Loucy (cell line): Measurements from ENCODE around the gene MED4.
A peak's percentile ranks its signal among the peaks of the same experiment; 100 is the strongest.

Experiments used
- H2AFZ ChIP-seq: fragments of 200-600 bp; sonication (generic); 2 replicates; pipeline ENCODE4 v1.6.0; 2016; ENCODE audit warnings: antibody characterized with exemption, mild to moderate bottlenecking, low read length, moderate library complexity
- H3F3A ChIP-seq: fragments of 200-600 bp; 2 replicates; pipeline ENCODE4 v1.6.0; 2016; ENCODE audit warnings: antibody characterized with exemption, low read depth, mild to moderate bottlenecking
- H3K27me3 ChIP-seq: fragments of 200-600 bp; sonication (generic); 2 replicates; pipeline ENCODE4 v1.6.1; 2014; ENCODE audit warnings: low read length, mild to moderate bottlenecking; ENCODE audit not compliant: insufficient read depth, poor library complexity, severe bottlenecking
- H3K36me3 ChIP-seq: fragments of 200-600 bp; sonication (generic); 2 replicates; pipeline ENCODE4 v1.6.1; 2016; ENCODE audit warnings: low read length; ENCODE audit not compliant: insufficient read depth
- H3K4me1 ChIP-seq: fragments of 200-600 bp; sonication (generic); 2 replicates; pipeline ENCODE4 v1.5.1; 2014; ENCODE audit warnings: low read length, mild to moderate bottlenecking; ENCODE audit not compliant: insufficient read depth, poor library complexity, severe bottlenecking
- H3K4me2 ChIP-seq: fragments of 200-600 bp; sonication (generic); 2 replicates; pipeline ENCODE4 v1.6.0; 2014; ENCODE audit warnings: antibody characterized with exemption, low read length, low read depth, mild to moderate bottlenecking; ENCODE audit not compliant: poor library complexity, severe bottlenecking
- H3K4me3 ChIP-seq: fragments of 200-600 bp; sonication (generic); 2 replicates; pipeline ENCODE4 v1.5.1; 2014; ENCODE audit warnings: low read length, mild to moderate bottlenecking, mixed read lengths; ENCODE audit not compliant: poor library complexity, severe bottlenecking
- H3K79me2 ChIP-seq: fragments of 200-600 bp; sonication (generic); 2 replicates; pipeline ENCODE4 v1.6.1; 2014; ENCODE audit warnings: low read length; ENCODE audit not compliant: insufficient read depth
- H3K9ac ChIP-seq: fragments of 200-600 bp; sonication (generic); 2 replicates; pipeline ENCODE4 v1.6.0; 2014; ENCODE audit warnings: mild to moderate bottlenecking, low read depth, low read length, moderate library complexity; ENCODE audit not compliant: poor library complexity, severe bottlenecking
- H3K9me2 ChIP-seq: fragments of 200-600 bp; sonication (generic); replicated peaks from 2 replicates; pipeline ENCODE4 v1.6.1; 2016; ENCODE audit warnings: low read depth, low read length, mixed read lengths
- H3K9me3 ChIP-seq: fragments of 200-600 bp; sonication (generic); 2 replicates; pipeline ENCODE4 v1.6.1; 2014; ENCODE audit warnings: mild to moderate bottlenecking, antibody characterized with exemption, low read length, low read depth; ENCODE audit not compliant: insufficient read depth
- H4K20me1 ChIP-seq: fragments of 200-600 bp; sonication (generic); 2 replicates; pipeline ENCODE4 v1.6.0; 2014; ENCODE audit warnings: antibody characterized with exemption, low read length, mild to moderate bottlenecking; ENCODE audit not compliant: insufficient read depth, poor library complexity, severe bottlenecking
- CTCF ChIP-seq: fragments of 200-600 bp; sonication (generic); conservative IDR thresholded peaks from 2 replicates; pipeline ENCODE4 v1.5.1; 2014; ENCODE audit warnings: mild to moderate bottlenecking, antibody characterized with exemption, low read length
- EZH2phosphoT487 ChIP-seq: fragments of 200-600 bp; IDR thresholded peaks from 2 replicates; pipeline ENCODE4 v1.6.1; 2018; ENCODE audit warnings: antibody characterized with exemption, mild to moderate bottlenecking, moderate library complexity, borderline replicate concordance

Gene MED4

DNA sequence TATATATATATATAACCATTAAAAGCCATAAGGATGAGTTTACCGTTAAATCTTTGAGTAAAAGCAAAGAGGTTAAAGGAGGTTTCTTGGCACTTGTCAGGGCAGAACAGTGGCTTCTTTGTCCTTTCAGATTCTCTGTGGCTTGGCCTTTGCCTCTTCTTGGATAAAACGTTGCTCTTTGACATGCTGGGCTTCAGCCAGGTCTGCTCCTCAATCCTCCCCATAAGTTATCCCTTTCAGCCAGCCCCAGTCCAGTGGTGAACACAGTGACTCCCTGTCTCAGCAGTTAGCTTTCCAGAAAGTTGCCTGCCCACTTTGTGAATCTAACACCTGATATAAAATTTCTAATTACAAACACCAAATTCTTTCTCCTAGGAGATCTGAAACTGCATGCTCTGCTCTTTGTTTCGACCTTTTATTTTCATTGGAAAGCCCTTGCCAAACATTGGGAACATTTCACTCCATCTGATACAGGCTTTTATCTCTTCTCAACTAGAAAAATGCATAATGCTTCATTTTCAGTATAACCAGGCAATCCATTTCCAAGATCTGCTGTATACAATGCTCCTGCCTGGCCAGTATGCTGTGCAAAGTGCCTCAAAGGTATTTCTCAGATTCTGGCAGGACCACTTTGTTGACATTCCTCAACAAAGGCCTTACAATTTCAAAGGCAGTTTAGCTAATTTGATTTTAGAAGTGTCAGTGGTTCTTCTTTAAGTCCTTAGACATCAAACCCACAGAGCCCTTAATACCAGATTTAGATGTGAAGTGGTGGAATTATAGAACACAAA is 16.2 kb upstream of the MED4 start:
- Histone ChIP-seq H3K4me2 (no peak overlapping the region), H3K4me1 (peaks cover 5% of the 10 kb centered on the region), H3K27me3 (no peaks in the 10 kb centered on the region), H3K9me3 (no peaks in the 10 kb centered on the region), H2AFZ (no peak overlapping the region), H3F3A (no peaks in the 10 kb centered on the region), H3K9me2 (no peaks in the 10 kb centered on the region), H3K79me2 (no peaks in the 10 kb centered on the region), H3K36me3 (no peaks in the 10 kb centered on the region), H3K4me3 (no peak overlapping the region), H3K9ac (no peak overlapping the region), H4K20me1 (no peaks in the 10 kb centered on the region)
- TF ChIP-seq EZH2phosphoT487 (no peak), CTCF (no peak)

- no peak overlapping the region for H3K4me2 ChIP-seq
- H3K4me3 ChIP-seq: no peak overlapping the region
- no peaks in the 10 kb centered on the region for H3K9me3 ChIP-seq
- no peak for TF ChIP-seq EZH2phosphoT487
- TF ChIP-seq CTCF: no peak
- peaks cover 5% of the 10 kb centered on the region for H3K4me1 ChIP-seq
- H3K27me3 ChIP-seq: no peaks in the 10 kb centered on the region
- H3K36me3 ChIP-seq: no peaks in the 10 kb centered on the region
- no peak overlapping the region for H3K9ac ChIP-seq
- no peaks in the 10 kb centered on the region for H3F3A ChIP-seq
- no peaks in the 10 kb centered on the region for H3K79me2 ChIP-seq
- no peaks in the 10 kb centered on the region for H4K20me1 ChIP-seq
- H3K9me2 ChIP-seq: no peaks in the 10 kb centered on the region
- no peak overlapping the region for H2AFZ ChIP-seq
Measured at GRCh38 chr13:48110132-48110868, 15.4 kb upstream of the MED4 start.

- H3K4me1 ChIP-seq: peaks cover 5% of the 10 kb centered on the region
- H3K9me2 ChIP-seq: no peaks in the 10 kb centered on the region
- H3F3A ChIP-seq: no peaks in the 10 kb centered on the region
- H4K20me1 ChIP-seq: no peaks in the 10 kb centered on the region
- TF ChIP-seq EZH2phosphoT487 (no peak), CTCF (no peak)
- no peak overlapping the region for H3K9ac ChIP-seq
- no peaks in the 10 kb centered on the region for H3K9me3 ChIP-seq
- peak overlapping the region; percentile 30 for H3K4me2 ChIP-seq
- no peak overlapping the region for H3K4me3 ChIP-seq
- H2AFZ ChIP-seq: peak overlapping the region; percentile 30; the same call in 1 of the 2 replicates
- no peaks in the 10 kb centered on the region for H3K36me3 ChIP-seq
- no peaks in the 10 kb centered on the region for H3K79me2 ChIP-seq
- no peaks in the 10 kb centered on the region for H3K27me3 ChIP-seq
Measured at GRCh38 chr13:48108106-48108505, 13.2 kb upstream of the MED4 start.
